H1 (cell line): ENCODE measurements around the gene TMEM212. TPM values are rescaled to one million over a fixed set of nuclear protein-coding genes. Genes with fewer than 3 reads are reported as not detected.
"Not testable (repeated sequence)": the region's sequence is repeated elsewhere in the genome, so short reads cannot be mapped to it uniquely, and the experiment has no call there.

Experiments used
- CTCF ChIA-PET: fragments of 300-600 bp; sonication (Branson Sonifier 250); formaldehyde crosslinking; loops from one replicate; lab custom pipeline; 2021; ENCODE audit not compliant: partially characterized antibody; lab: Charles Lee
- POLR2A ChIA-PET: fragments of 300-600 bp; sonication (Branson Sonifier 250); formaldehyde crosslinking; loops from one replicate; lab custom pipeline; 2021; ENCODE audit warnings: inconsistent platforms; ENCODE audit not compliant: partially characterized antibody; lab: Charles Lee
- DNase-seq, 2 experiments: peaks; one replicate each; pipeline versions ENCODE4 v3.0.0 to v3.0.0-alpha.2; 2010 to 2022; ENCODE audit warnings: low spot score in 2 of 2, low read depth in 1 of 2, mixed read lengths in 1 of 2
- FAIRE-seq: peaks from 2 replicates; lab custom pipeline; 2011; peaks lifted over from hg19 to GRCh38; lab: Jason Lieb, UNC
- H2AFZ ChIP-seq: 2 replicates; pipeline ENCODE4 v1.8.1; 2012; ENCODE audit warnings: low read length, inconsistent platforms
- H2AK5ac ChIP-seq: 2 replicates; pipeline ENCODE4 v1.6.1; 2013; ENCODE audit warnings: low read depth, low read length
- H2BK120ac ChIP-seq: replicated peaks from 2 replicates; pipeline ENCODE3; 2013; ENCODE audit warnings: low read depth, low read length, inconsistent platforms
- H2BK12ac ChIP-seq: 2 replicates; pipeline ENCODE4 v1.6.1; 2013; ENCODE audit warnings: low read depth, low read length
- H2BK15ac ChIP-seq: 2 replicates; pipeline ENCODE4 v1.6.1; 2013; ENCODE audit warnings: low read length
- H2BK20ac ChIP-seq: 2 replicates; pipeline ENCODE4 v1.6.1; 2013; ENCODE audit warnings: low read length
- H2BK5ac ChIP-seq: 2 replicates; pipeline ENCODE4 v1.6.1; 2013; ENCODE audit warnings: low read depth, low read length
- H3K14ac ChIP-seq: 2 replicates; pipeline ENCODE4 v1.6.1; 2013; ENCODE audit warnings: inconsistent platforms; ENCODE audit not compliant: insufficient read length
- H3K18ac ChIP-seq: 2 replicates; pipeline ENCODE4 v1.6.1; 2013; ENCODE audit warnings: low read length; ENCODE audit errors: extremely low read depth
- H3K23ac ChIP-seq: 2 replicates; pipeline ENCODE4 v1.6.1; 2013; ENCODE audit warnings: inconsistent platforms; ENCODE audit not compliant: insufficient read length
- H3K23me2 ChIP-seq: 2 replicates; pipeline ENCODE4 v1.6.1; 2013; ENCODE audit warnings: low read depth, low read length
- H3K27ac ChIP-seq: 2 replicates; pipeline ENCODE4 v1.6.1; 2011; ENCODE audit warnings: low read depth, low read length, inconsistent platforms
- H3K27me3 ChIP-seq, 4 experiments: replicated peaks in 1 of 4; 1 replicate in 1 of 4; 2 replicates in 3 of 4; pipeline versions ENCODE4 v1.6.1 to v1.8.1; 2011 to 2013; ENCODE audit warnings: low read length in 3 of 4, mild to moderate bottlenecking in 3 of 4, inconsistent platforms in 2 of 4, mixed read lengths in 2 of 4, moderate library complexity in 1 of 4; ENCODE audit not compliant: control insufficient read depth in 3 of 4, insufficient read depth in 3 of 4; ENCODE audit errors: extremely low read depth in 1 of 4
- H3K36me3 ChIP-seq, 4 experiments: 2 replicates each; pipeline versions ENCODE4 v1.6.1 to v1.8.1; 2011 to 2013; ENCODE audit warnings: mild to moderate bottlenecking in 4 of 4, low read length in 3 of 4, moderate library complexity in 2 of 4, control low read depth in 1 of 4, inconsistent platforms in 1 of 4; ENCODE audit not compliant: insufficient read depth in 4 of 4, control insufficient read depth in 2 of 4
- H3K4ac ChIP-seq: replicated peaks from 2 replicates; pipeline ENCODE3; 2013; ENCODE audit warnings: low read length, low read depth, mixed read lengths, inconsistent platforms; ENCODE audit not compliant: insufficient read length
- H3K4me1 ChIP-seq, 4 experiments: replicated peaks in 1 of 4; 1 replicate in 1 of 4; 2 replicates in 3 of 4; pipeline versions ENCODE4 v1.6.1 to v1.8.1; 2011 to 2013; ENCODE audit warnings: low read length in 3 of 4, inconsistent platforms in 2 of 4, mixed read lengths in 1 of 4; ENCODE audit not compliant: insufficient read depth in 4 of 4, control insufficient read depth in 3 of 4
- H3K4me2 ChIP-seq, 2 experiments: 2 replicates each; pipeline versions ENCODE4 v1.6.1 to v1.8.1; 2011 to 2013; ENCODE audit warnings: low read depth in 2 of 2, low read length in 2 of 2, control low read depth in 1 of 2, inconsistent platforms in 1 of 2, mild to moderate bottlenecking in 1 of 2; ENCODE audit not compliant: insufficient read depth in 1 of 2
- H3K4me3 ChIP-seq, 4 experiments: fragments of 200-600, 300-600 bp in 1 of 4; sonication (generic), shearing (Covaris generic), sonication (Bioruptor Twin) in 1 of 4; 2 replicates each; pipeline versions ENCODE4 v1.5.1 to v1.8.1; 2011 to 2016; ENCODE audit warnings: low read length in 4 of 4, low read depth in 3 of 4, control low read depth in 2 of 4, inconsistent platforms in 2 of 4, mild to moderate bottlenecking in 2 of 4, mixed read lengths in 1 of 4, moderate library complexity in 1 of 4; ENCODE audit not compliant: insufficient read depth in 2 of 4; ENCODE audit errors: extremely low read depth in 1 of 4
- H3K56ac ChIP-seq: replicated peaks from 2 replicates; pipeline ENCODE3; 2013; ENCODE audit warnings: low read depth, mild to moderate bottlenecking, mixed read lengths, low read length, inconsistent platforms; ENCODE audit not compliant: insufficient read length
- H3K79me1 ChIP-seq: 2 replicates; pipeline ENCODE4 v1.6.1; 2013; ENCODE audit warnings: low read depth, low read length, control low read depth
- H3K79me2 ChIP-seq, 2 experiments: 2 replicates each; pipeline versions ENCODE4 v1.6.1 to v1.8.1; 2012 to 2013; ENCODE audit warnings: low read length in 2 of 2, mild to moderate bottlenecking in 2 of 2, inconsistent platforms in 1 of 2; ENCODE audit not compliant: insufficient read depth in 2 of 2, control insufficient read depth in 1 of 2
- H3K9ac ChIP-seq, 4 experiments: replicated peaks in 1 of 4; 1 replicate in 1 of 4; 2 replicates in 3 of 4; pipeline versions ENCODE4 v1.6.1 to v1.8.1; 2011 to 2013; ENCODE audit warnings: low read depth in 3 of 4, low read length in 3 of 4, control low read depth in 2 of 4, mild to moderate bottlenecking in 2 of 4, moderate library complexity in 2 of 4, inconsistent platforms in 1 of 4; ENCODE audit errors: extremely low read depth in 1 of 4
- H3K9me3 ChIP-seq, 2 experiments: 2 replicates each; pipeline versions ENCODE4 v1.6.1 to v1.8.1; 2012 to 2013; ENCODE audit warnings: mild to moderate bottlenecking in 2 of 2, moderate library complexity in 2 of 2, control low read depth in 1 of 2, inconsistent platforms in 1 of 2, low read depth in 1 of 2, low read length in 1 of 2, mixed read lengths in 1 of 2; ENCODE audit not compliant: insufficient read depth in 2 of 2
- H4K20me1 ChIP-seq, 2 experiments: replicated peaks in 1 of 2; 2 replicates each; pipeline versions ENCODE3 to v1.8.1; 2011 to 2013; ENCODE audit warnings: inconsistent platforms in 2 of 2, low read length in 2 of 2, mild to moderate bottlenecking in 1 of 2; ENCODE audit not compliant: insufficient read depth in 2 of 2, control insufficient read depth in 1 of 2
- H4K5ac ChIP-seq: 2 replicates; pipeline ENCODE4 v1.6.1; 2013; ENCODE audit warnings: low read length, low read depth, mixed read lengths, inconsistent platforms; ENCODE audit not compliant: insufficient read length
- H4K8ac ChIP-seq: 2 replicates; pipeline ENCODE4 v1.8.0; 2013; ENCODE audit warnings: mild to moderate bottlenecking, moderate library complexity, low read length, inconsistent platforms; ENCODE audit not compliant: insufficient read depth; ENCODE audit errors: extremely low read depth
- H4K91ac ChIP-seq: replicated peaks from 2 replicates; pipeline ENCODE3; 2013; ENCODE audit warnings: low read length, mixed read lengths, inconsistent platforms; ENCODE audit not compliant: insufficient read length
- WGBS, 2 experiments: shearing (Covaris generic) in 1 of 2; methylation state at CpG; one replicate each; pipeline versions ENCODE4 v1.1.6 to v1.1.7; 2013 to 2015; ENCODE audit warnings: low lambda C conversion rate in 2 of 2, mixed read lengths in 2 of 2, inconsistent platforms in 1 of 2, low coverage in 1 of 2, missing lambda C conversion rate in 1 of 2; ENCODE audit not compliant: insufficient replicate concordance in 2 of 2, insufficient coverage in 1 of 2, insufficient read length in 1 of 2; ENCODE audit errors: extremely low coverage in 1 of 2, missing lambda C conversion rate in 1 of 2; 5-methylcytosine and 5-hydroxymethylcytosine counted together
- polyA plus RNA-seq, 7 experiments: library from polyadenylated mRNA; depleted of rRNA in 3 of 7; stranded (reverse) in 5 of 7; unstranded in 2 of 7; fragments of >200 nt in 5 of 7; fragments of 200-250 nt in 2 of 7; gene quantifications; 1 replicate in 5 of 7; 2 replicates in 1 of 7; 4 replicates in 1 of 7; pipeline versions ENCODE4 v1.2.1 to v1.2.3, GENCODE V29; 2011 to 2013; ENCODE audit warnings: missing spikeins in 2 of 7, mixed read lengths in 2 of 7
- total RNA-seq: library from RNA; stranded (reverse); fragmentation: NEBNext Ultra II Directional; extraction: Animal tissue kit (Norgen Biotek cat#: 25700); gene quantifications from 2 replicates; pipeline ENCODE4 v1.2.1, GENCODE V29; 2021

Gene TMEM212
- total and polyA plus RNA-seq, 2 of the 8 experiments (the other 6 are each of a cell fraction or from before 2014, with no cell fraction given) = not detected

DNA sequence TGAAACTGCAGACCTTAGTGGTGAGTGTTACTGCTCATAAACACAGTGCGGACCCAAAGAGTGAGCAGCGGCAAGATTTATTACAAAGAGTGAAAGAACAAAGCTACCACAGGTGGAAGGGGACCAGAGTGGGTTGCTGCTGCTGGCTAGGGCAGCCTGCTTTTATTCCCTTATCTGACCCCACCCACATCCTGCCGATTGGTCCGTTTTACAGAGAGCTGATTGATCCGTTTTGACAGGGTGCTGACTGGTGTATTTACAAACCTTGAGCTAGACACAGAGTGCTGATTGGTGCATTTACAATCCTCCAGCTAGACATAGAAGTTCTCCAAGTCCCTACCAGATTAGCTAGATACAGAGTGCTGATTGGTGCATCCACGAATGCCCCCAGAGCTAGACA is 63.4 kb downstream of the TMEM212 start:
- FAIRE-seq, H3K4me1 ChIP-seq, H2BK120ac ChIP-seq, H3K9ac ChIP-seq, H2BK12ac ChIP-seq, H3K23ac ChIP-seq, H3K27me3 ChIP-seq, H3K36me3 ChIP-seq, H2AK5ac ChIP-seq, H4K91ac ChIP-seq, H2AFZ ChIP-seq, H3K79me1 ChIP-seq, H3K14ac ChIP-seq, H3K4me3 ChIP-seq, H4K20me1 ChIP-seq, H2BK5ac ChIP-seq, DNase-seq, H2BK20ac ChIP-seq, H4K8ac ChIP-seq, H4K5ac ChIP-seq, H3K56ac ChIP-seq, H3K23me2 ChIP-seq, POLR2A ChIA-PET, H3K4me2 ChIP-seq, H3K4ac ChIP-seq, H2BK15ac ChIP-seq, H3K27ac ChIP-seq, H3K18ac ChIP-seq, H3K79me2 ChIP-seq: not testable (repeated sequence)
- peaks cover 14 to 17% of the 10 kb centered on the region in 2 experiments for H3K9me3 ChIP-seq
- WGBS, 2 experiments = 88% methylated on average over 6 of the region's 6 CpGs; no CpG with 5 or more reads in 1 of the 2 experiments
- CTCF ChIA-PET = interaction anchor here (0.6 kb wide), 1 partner anchor 839 kb away, joined by 4 read pairs; no protein-coding TSS in a partner anchor
